ENCODE data around the gene B3GNT7.
"Not testable (repeated sequence)": the region's sequence is repeated elsewhere in the genome, so short reads cannot be mapped to it uniquely, and the experiment has no call there.

B3GNT7 gene

GRCh38 chr2:231403421-231404182, 8.1 kb downstream of the B3GNT7 start:
- DNase-seq (ENCODE audit: low spot score) = not testable (repeated sequence)

- not testable (repeated sequence) for DNase-seq (ENCODE audit: low spot score)
Observed at GRCh38 chr2:231404183-231404578, 8.7 kb downstream of the B3GNT7 start.

GRCh38 chr2:231405601-231406367, 10.3 kb downstream of the B3GNT7 start:
- not testable (repeated sequence) for DNase-seq (ENCODE audit: low spot score)

- not testable (repeated sequence) for DNase-seq (ENCODE audit: low spot score)
Observed at GRCh38 chr2:231407686-231408085, 12.2 kb downstream of the B3GNT7 start.

- DNase-seq (ENCODE audit: low spot score) = not testable (repeated sequence)
Observed at GRCh38 chr2:231408304-231408703, 12.8 kb downstream of the B3GNT7 start.

- DNase-seq (ENCODE audit: low spot score) = no peak
Observed at GRCh38 chr2:231409776-231410175, 14.3 kb downstream of the B3GNT7 start.

GRCh38 chr2:231410293-231411004, 14.9 kb downstream of the B3GNT7 start:
- no peak for DNase-seq (ENCODE audit: low spot score)

GRCh38 chr2:231411237-231411636, 15.7 kb downstream of the B3GNT7 start:
- DNase-seq (ENCODE audit: low spot score) = no peak

- peak; percentile 90 for DNase-seq (ENCODE audit: low spot score)
Observed at GRCh38 chr2:231411831-231412617, 16.5 kb downstream of the B3GNT7 start.

GRCh38 chr2:231412618-231412963, 17.1 kb downstream of the B3GNT7 start:
- DNase-seq (ENCODE audit: low spot score) = no peak

GRCh38 chr2:231413456-231413855, 17.9 kb downstream of the B3GNT7 start:
- DNase-seq (ENCODE audit: low spot score) = no peak

GRCh38 chr2:231413921-231414476, 18.5 kb downstream of the B3GNT7 start:
- DNase-seq (ENCODE audit: low spot score) = no peak

- no peak for DNase-seq (ENCODE audit: low spot score)
Observed at GRCh38 chr2:231415029-231415428, 19.5 kb downstream of the B3GNT7 start.

GRCh38 chr2:231418820-231419640, 23.5 kb downstream of the B3GNT7 start:
- DNase-seq (ENCODE audit: low spot score) = no peak

- DNase-seq (ENCODE audit: low spot score) = no peak
Observed at GRCh38 chr2:231421051-231421580, 25.6 kb downstream of the B3GNT7 start.

GRCh38 chr2:231422056-231422455, 26.5 kb downstream of the B3GNT7 start:
- DNase-seq (ENCODE audit: low spot score) = no peak

- DNase-seq (ENCODE audit: low spot score) = no peak
Observed at GRCh38 chr2:231423176-231423575, 27.7 kb downstream of the B3GNT7 start.

- no peak for DNase-seq (ENCODE audit: low spot score)
Observed at GRCh38 chr2:231425291-231425810, 29.8 kb downstream of the B3GNT7 start.

- DNase-seq (ENCODE audit: low spot score) = no peak
Observed at GRCh38 chr2:231425811-231426703, 30.5 kb downstream of the B3GNT7 start.

Measured in Ammon's horn (tissue), 1 donor.